H1 (cell line): ENCODE data around the gene RIPOR2. TPM values are rescaled to one million over a fixed set of nuclear protein-coding genes. Genes with fewer than 3 reads are reported as not detected.

Experiments used
- CTCF ChIA-PET: fragments of 300-600 bp; sonication (Branson Sonifier 250); formaldehyde crosslinking; loops from one replicate; lab custom pipeline; 2021; ENCODE audit not compliant: partially characterized antibody; lab: Charles Lee
- POLR2A ChIA-PET: fragments of 300-600 bp; sonication (Branson Sonifier 250); formaldehyde crosslinking; loops from one replicate; lab custom pipeline; 2021; ENCODE audit warnings: inconsistent platforms; ENCODE audit not compliant: partially characterized antibody; lab: Charles Lee
- DNase-seq, 2 experiments: peaks; one replicate each; pipeline versions ENCODE4 v3.0.0 to v3.0.0-alpha.2; 2010 to 2022; ENCODE audit warnings: low spot score in 2 of 2, low read depth in 1 of 2, mixed read lengths in 1 of 2
- FAIRE-seq: peaks from 2 replicates; lab custom pipeline; 2011; peaks lifted over from hg19 to GRCh38; lab: Jason Lieb, UNC
- H2AFZ ChIP-seq: 2 replicates; pipeline ENCODE4 v1.8.1; 2012; ENCODE audit warnings: low read length, inconsistent platforms
- H2AK5ac ChIP-seq: 2 replicates; pipeline ENCODE4 v1.6.1; 2013; ENCODE audit warnings: low read depth, low read length
- H2BK120ac ChIP-seq: replicated peaks from 2 replicates; pipeline ENCODE3; 2013; ENCODE audit warnings: low read depth, low read length, inconsistent platforms
- H2BK12ac ChIP-seq: 2 replicates; pipeline ENCODE4 v1.6.1; 2013; ENCODE audit warnings: low read depth, low read length
- H2BK15ac ChIP-seq: 2 replicates; pipeline ENCODE4 v1.6.1; 2013; ENCODE audit warnings: low read length
- H2BK20ac ChIP-seq: 2 replicates; pipeline ENCODE4 v1.6.1; 2013; ENCODE audit warnings: low read length
- H2BK5ac ChIP-seq: 2 replicates; pipeline ENCODE4 v1.6.1; 2013; ENCODE audit warnings: low read depth, low read length
- H3K14ac ChIP-seq: 2 replicates; pipeline ENCODE4 v1.6.1; 2013; ENCODE audit warnings: inconsistent platforms; ENCODE audit not compliant: insufficient read length
- H3K18ac ChIP-seq: 2 replicates; pipeline ENCODE4 v1.6.1; 2013; ENCODE audit warnings: low read length; ENCODE audit errors: extremely low read depth
- H3K23ac ChIP-seq: 2 replicates; pipeline ENCODE4 v1.6.1; 2013; ENCODE audit warnings: inconsistent platforms; ENCODE audit not compliant: insufficient read length
- H3K23me2 ChIP-seq: 2 replicates; pipeline ENCODE4 v1.6.1; 2013; ENCODE audit warnings: low read depth, low read length
- H3K27ac ChIP-seq: 2 replicates; pipeline ENCODE4 v1.6.1; 2011; ENCODE audit warnings: low read depth, low read length, inconsistent platforms
- H3K27me3 ChIP-seq, 4 experiments: replicated peaks in 1 of 4; 1 replicate in 1 of 4; 2 replicates in 3 of 4; pipeline versions ENCODE4 v1.6.1 to v1.8.1; 2011 to 2013; ENCODE audit warnings: low read length in 3 of 4, mild to moderate bottlenecking in 3 of 4, inconsistent platforms in 2 of 4, mixed read lengths in 2 of 4, moderate library complexity in 1 of 4; ENCODE audit not compliant: control insufficient read depth in 3 of 4, insufficient read depth in 3 of 4; ENCODE audit errors: extremely low read depth in 1 of 4
- H3K36me3 ChIP-seq, 4 experiments: 2 replicates each; pipeline versions ENCODE4 v1.6.1 to v1.8.1; 2011 to 2013; ENCODE audit warnings: mild to moderate bottlenecking in 4 of 4, low read length in 3 of 4, moderate library complexity in 2 of 4, control low read depth in 1 of 4, inconsistent platforms in 1 of 4; ENCODE audit not compliant: insufficient read depth in 4 of 4, control insufficient read depth in 2 of 4
- H3K4ac ChIP-seq: replicated peaks from 2 replicates; pipeline ENCODE3; 2013; ENCODE audit warnings: low read length, low read depth, mixed read lengths, inconsistent platforms; ENCODE audit not compliant: insufficient read length
- H3K4me1 ChIP-seq, 4 experiments: replicated peaks in 1 of 4; 1 replicate in 1 of 4; 2 replicates in 3 of 4; pipeline versions ENCODE4 v1.6.1 to v1.8.1; 2011 to 2013; ENCODE audit warnings: low read length in 3 of 4, inconsistent platforms in 2 of 4, mixed read lengths in 1 of 4; ENCODE audit not compliant: insufficient read depth in 4 of 4, control insufficient read depth in 3 of 4
- H3K4me2 ChIP-seq, 2 experiments: 2 replicates each; pipeline versions ENCODE4 v1.6.1 to v1.8.1; 2011 to 2013; ENCODE audit warnings: low read depth in 2 of 2, low read length in 2 of 2, control low read depth in 1 of 2, inconsistent platforms in 1 of 2, mild to moderate bottlenecking in 1 of 2; ENCODE audit not compliant: insufficient read depth in 1 of 2
- H3K4me3 ChIP-seq, 4 experiments: fragments of 200-600, 300-600 bp in 1 of 4; sonication (generic), shearing (Covaris generic), sonication (Bioruptor Twin) in 1 of 4; 2 replicates each; pipeline versions ENCODE4 v1.5.1 to v1.8.1; 2011 to 2016; ENCODE audit warnings: low read length in 4 of 4, low read depth in 3 of 4, control low read depth in 2 of 4, inconsistent platforms in 2 of 4, mild to moderate bottlenecking in 2 of 4, mixed read lengths in 1 of 4, moderate library complexity in 1 of 4; ENCODE audit not compliant: insufficient read depth in 2 of 4; ENCODE audit errors: extremely low read depth in 1 of 4
- H3K56ac ChIP-seq: replicated peaks from 2 replicates; pipeline ENCODE3; 2013; ENCODE audit warnings: low read depth, mild to moderate bottlenecking, mixed read lengths, low read length, inconsistent platforms; ENCODE audit not compliant: insufficient read length
- H3K79me1 ChIP-seq: 2 replicates; pipeline ENCODE4 v1.6.1; 2013; ENCODE audit warnings: low read depth, low read length, control low read depth
- H3K79me2 ChIP-seq, 2 experiments: 2 replicates each; pipeline versions ENCODE4 v1.6.1 to v1.8.1; 2012 to 2013; ENCODE audit warnings: low read length in 2 of 2, mild to moderate bottlenecking in 2 of 2, inconsistent platforms in 1 of 2; ENCODE audit not compliant: insufficient read depth in 2 of 2, control insufficient read depth in 1 of 2
- H3K9ac ChIP-seq, 4 experiments: replicated peaks in 1 of 4; 1 replicate in 1 of 4; 2 replicates in 3 of 4; pipeline versions ENCODE4 v1.6.1 to v1.8.1; 2011 to 2013; ENCODE audit warnings: low read depth in 3 of 4, low read length in 3 of 4, control low read depth in 2 of 4, mild to moderate bottlenecking in 2 of 4, moderate library complexity in 2 of 4, inconsistent platforms in 1 of 4; ENCODE audit errors: extremely low read depth in 1 of 4
- H3K9me3 ChIP-seq, 2 experiments: 2 replicates each; pipeline versions ENCODE4 v1.6.1 to v1.8.1; 2012 to 2013; ENCODE audit warnings: mild to moderate bottlenecking in 2 of 2, moderate library complexity in 2 of 2, control low read depth in 1 of 2, inconsistent platforms in 1 of 2, low read depth in 1 of 2, low read length in 1 of 2, mixed read lengths in 1 of 2; ENCODE audit not compliant: insufficient read depth in 2 of 2
- H4K20me1 ChIP-seq, 2 experiments: replicated peaks in 1 of 2; 2 replicates each; pipeline versions ENCODE3 to v1.8.1; 2011 to 2013; ENCODE audit warnings: inconsistent platforms in 2 of 2, low read length in 2 of 2, mild to moderate bottlenecking in 1 of 2; ENCODE audit not compliant: insufficient read depth in 2 of 2, control insufficient read depth in 1 of 2
- H4K5ac ChIP-seq: 2 replicates; pipeline ENCODE4 v1.6.1; 2013; ENCODE audit warnings: low read length, low read depth, mixed read lengths, inconsistent platforms; ENCODE audit not compliant: insufficient read length
- H4K8ac ChIP-seq: 2 replicates; pipeline ENCODE4 v1.8.0; 2013; ENCODE audit warnings: mild to moderate bottlenecking, moderate library complexity, low read length, inconsistent platforms; ENCODE audit not compliant: insufficient read depth; ENCODE audit errors: extremely low read depth
- H4K91ac ChIP-seq: replicated peaks from 2 replicates; pipeline ENCODE3; 2013; ENCODE audit warnings: low read length, mixed read lengths, inconsistent platforms; ENCODE audit not compliant: insufficient read length
- CHD1 ChIP-seq: IDR thresholded peaks from 2 replicates; pipeline ENCODE4 v1.6.1; 2012; ENCODE audit warnings: low read depth, low read length, improper control_type of control experiment
- WGBS, 2 experiments: shearing (Covaris generic) in 1 of 2; methylation state at CpG; one replicate each; pipeline versions ENCODE4 v1.1.6 to v1.1.7; 2013 to 2015; ENCODE audit warnings: low lambda C conversion rate in 2 of 2, mixed read lengths in 2 of 2, inconsistent platforms in 1 of 2, low coverage in 1 of 2, missing lambda C conversion rate in 1 of 2; ENCODE audit not compliant: insufficient replicate concordance in 2 of 2, insufficient coverage in 1 of 2, insufficient read length in 1 of 2; ENCODE audit errors: extremely low coverage in 1 of 2, missing lambda C conversion rate in 1 of 2; 5-methylcytosine and 5-hydroxymethylcytosine counted together
- polyA plus RNA-seq, 7 experiments: library from polyadenylated mRNA; depleted of rRNA in 3 of 7; stranded (reverse) in 5 of 7; unstranded in 2 of 7; fragments of >200 nt in 5 of 7; fragments of 200-250 nt in 2 of 7; gene quantifications; 1 replicate in 5 of 7; 2 replicates in 1 of 7; 4 replicates in 1 of 7; pipeline versions ENCODE4 v1.2.1 to v1.2.3, GENCODE V29; 2011 to 2013; ENCODE audit warnings: missing spikeins in 2 of 7, mixed read lengths in 2 of 7
- total RNA-seq: library from RNA; stranded (reverse); fragmentation: NEBNext Ultra II Directional; extraction: Animal tissue kit (Norgen Biotek cat#: 25700); gene quantifications from 2 replicates; pipeline ENCODE4 v1.2.1, GENCODE V29; 2021

Gene RIPOR2
- total and polyA plus RNA-seq, 2 of the 8 experiments (the other 6 are each of a cell fraction or from before 2014, with no cell fraction given), result 16.7 to 45.6 TPM

- H2BK120ac ChIP-seq, result no peak overlapping the region
- no peaks in the 10 kb centered on the region for H4K20me1 ChIP-seq
- no peak overlapping the region for H4K8ac ChIP-seq
- H2BK15ac ChIP-seq, result no peak overlapping the region
- H3K4me1 ChIP-seq, result no peaks in the 10 kb centered on the region
- H4K91ac ChIP-seq, result no peak overlapping the region
- H2AFZ ChIP-seq, result no peak overlapping the region
- H3K36me3 ChIP-seq, result no peaks in the 10 kb centered on the region
- 0 out of 4 replicates have a peak, but pooled peaks cover 0 to 2% of the 10 kb centered on the region in 2 experiments for H3K79me2 ChIP-seq
- H3K14ac ChIP-seq, result no peak overlapping the region
- no peak overlapping the region for H3K56ac ChIP-seq
- no peak overlapping the region for H2BK12ac ChIP-seq
- H3K4ac ChIP-seq, result no peak overlapping the region
- H3K79me1 ChIP-seq, result no peaks in the 10 kb centered on the region
- no peak overlapping the region for H3K4me3 ChIP-seq
- H3K23me2 ChIP-seq, result no peaks in the 10 kb centered on the region
- no peak overlapping the region for H3K4me2 ChIP-seq
- H4K5ac ChIP-seq, result no peak overlapping the region
- no peak overlapping the region for H2AK5ac ChIP-seq
- DNase-seq, result no peak
- H3K27me3 ChIP-seq, result no peaks in the 10 kb centered on the region
- no peak overlapping the region for H2BK5ac ChIP-seq
- no peak overlapping the region for H3K27ac ChIP-seq
- ChIA-PET CTCF (interaction anchor here (0.6 to 1.4 kb wide), 3 partner anchors 17 to 92 kb away, joined by 3 to 4 read pairs (median 3); no protein-coding TSS in a partner anchor), POLR2A (no interaction called here)
- no peak for FAIRE-seq
- no peak overlapping the region for H2BK20ac ChIP-seq
- 91% methylated on average over 1 of the region's 1 CpG; no CpG with 5 or more reads in 1 of the 2 experiments for whole genome bisulfite sequencing, 2 experiments
- H3K18ac ChIP-seq, result no peak overlapping the region
- H3K23ac ChIP-seq, result no peak overlapping the region
- no peak overlapping the region for H3K9ac ChIP-seq
- no peaks in the 10 kb centered on the region for H3K9me3 ChIP-seq
- no peak for TF ChIP-seq CHD1
Measured at GRCh38 chr6:24893342-24893850, 42.4 kb downstream of the RIPOR2 start.
